Panc1 (cell line): ENCODE data around the gene COL23A1. TPM values are rescaled to one million over a fixed set of nuclear protein-coding genes. Genes with fewer than 3 reads are reported as not detected.
A peak's percentile ranks its signal among the peaks of the same experiment; 100 is the strongest.

Experiments
- ATAC-seq: fragments of 200-7000 bp; cut with Tn5 transposase; 2 replicates; pipeline ENCODE4 v1.9.1; 2020; ENCODE audit warnings: mild to moderate bottlenecking, moderate library complexity
- BruUV-seq: library from RNA; stranded (reverse); fragments of 400-500 nt; replicated peaks from 2 replicates; lab custom pipeline; 2021; lab: Mats Ljungman, UMichigan
- CTCF ChIA-PET: fragments of 300-600 bp; sonication (Branson Sonifier 250); formaldehyde crosslinking; loops from one replicate; lab custom pipeline; 2022; ENCODE audit warnings: antibody characterized with exemption; lab: Charles Lee
- POLR2A ChIA-PET: fragments of 300-600 bp; sonication (Branson Sonifier 250); formaldehyde crosslinking; loops from one replicate; lab custom pipeline; 2022; ENCODE audit warnings: antibody characterized with exemption; lab: Charles Lee
- DNase-seq: peaks from one replicate; pipeline ENCODE4 v3.0.0-alpha.2; 2010; ENCODE audit warnings: low read depth, low spot score
- H3K27ac ChIP-seq: 2 replicates; pipeline ENCODE4 v1.5.1; 2011; ENCODE audit warnings: mild to moderate bottlenecking, low read length, inconsistent platforms
- H3K27me3 ChIP-seq: fragments of 200-500 bp; sonication (Bioruptor generic); 2 replicates; pipeline ENCODE4 v1.6.0; 2014; ENCODE audit warnings: low read length, inconsistent platforms; ENCODE audit not compliant: control insufficient read depth, insufficient read depth
- H3K36me3 ChIP-seq: fragments of 200-500 bp; sonication (Bioruptor generic); 2 replicates; pipeline ENCODE4 v1.5.1; 2014; ENCODE audit warnings: inconsistent platforms, mild to moderate bottlenecking, low read length, moderate library complexity; ENCODE audit not compliant: control insufficient read depth, insufficient read depth
- H3K4me1 ChIP-seq: 2 replicates; pipeline ENCODE4 v1.5.1; 2011; ENCODE audit warnings: inconsistent platforms, mild to moderate bottlenecking, low read length, moderate library complexity; ENCODE audit not compliant: control insufficient read depth, insufficient read depth
- H3K4me3 ChIP-seq, 2 experiments: 2 replicates each; pipeline ENCODE4 v1.5.1; 2011 to 2012; ENCODE audit warnings: low read depth in 2 of 2, low read length in 2 of 2, mild to moderate bottlenecking in 2 of 2, inconsistent platforms in 1 of 2, moderate library complexity in 1 of 2
- H3K9me3 ChIP-seq: fragments of 200-500 bp; sonication (Bioruptor generic); 2 replicates; pipeline ENCODE4 v1.5.1; 2014; ENCODE audit warnings: low read depth, mild to moderate bottlenecking, inconsistent platforms, low read length, moderate library complexity; ENCODE audit not compliant: control insufficient read depth, insufficient read depth
- POLR2AphosphoS5 ChIP-seq: IDR thresholded peaks from 2 replicates; pipeline ENCODE4 v1.6.1; 2012; ENCODE audit warnings: mild to moderate bottlenecking, low read depth, low read length, moderate library complexity
- REST ChIP-seq, 2 experiments: IDR thresholded peaks; 2 replicates each; pipeline ENCODE4 v1.6.1; 2011 to 2012; ENCODE audit warnings: low read depth in 2 of 2, control low read depth in 1 of 2, low read length in 1 of 2, mild to moderate bottlenecking in 1 of 2, moderate library complexity in 1 of 2; ENCODE audit not compliant: insufficient read depth in 1 of 2
- SIN3A ChIP-seq: IDR thresholded peaks from 2 replicates; pipeline ENCODE4 v1.6.1; 2012; ENCODE audit warnings: low read depth, mild to moderate bottlenecking, low read length, moderate library complexity, borderline replicate concordance; ENCODE audit not compliant: insufficient read depth
- TCF7L2 ChIP-seq: IDR thresholded peaks from 2 replicates; pipeline ENCODE4 v1.6.1; 2011; ENCODE audit warnings: mild to moderate bottlenecking, low read depth, low read length, inconsistent platforms
- in situ Hi-C: cut with HindIII; loops from 2 replicates; pipeline ENCODE4 v1.10.0; 2016; ENCODE audit warnings: low sequenced_read_pairs, low pct_unique_long_range_greater_than_20kb
- intact Hi-C: fragments of 100-400 bp; cut with micrococcal nuclease; formaldehyde crosslinking; loops from one replicate; pipeline ENCODE4 v1.10.0; 2022; ENCODE audit not compliant: unreplicated experiment
- total RNA-seq: library from RNA; stranded (reverse); gene quantifications from one replicate; pipeline ENCODE4 v1.2.1, GENCODE V29; 2021; ENCODE audit not compliant: unreplicated experiment
- TF ChIP-seq, protein P1 (sequence below): fragments of 450-650 bp; IDR thresholded peaks from 2 replicates; pipeline ENCODE4 v1.5.1; 2017; ENCODE audit warnings: mild to moderate bottlenecking

Gene COL23A1
- total RNA-seq, 1 experiment from 2014 or later: 0.05 TPM

DNA sequence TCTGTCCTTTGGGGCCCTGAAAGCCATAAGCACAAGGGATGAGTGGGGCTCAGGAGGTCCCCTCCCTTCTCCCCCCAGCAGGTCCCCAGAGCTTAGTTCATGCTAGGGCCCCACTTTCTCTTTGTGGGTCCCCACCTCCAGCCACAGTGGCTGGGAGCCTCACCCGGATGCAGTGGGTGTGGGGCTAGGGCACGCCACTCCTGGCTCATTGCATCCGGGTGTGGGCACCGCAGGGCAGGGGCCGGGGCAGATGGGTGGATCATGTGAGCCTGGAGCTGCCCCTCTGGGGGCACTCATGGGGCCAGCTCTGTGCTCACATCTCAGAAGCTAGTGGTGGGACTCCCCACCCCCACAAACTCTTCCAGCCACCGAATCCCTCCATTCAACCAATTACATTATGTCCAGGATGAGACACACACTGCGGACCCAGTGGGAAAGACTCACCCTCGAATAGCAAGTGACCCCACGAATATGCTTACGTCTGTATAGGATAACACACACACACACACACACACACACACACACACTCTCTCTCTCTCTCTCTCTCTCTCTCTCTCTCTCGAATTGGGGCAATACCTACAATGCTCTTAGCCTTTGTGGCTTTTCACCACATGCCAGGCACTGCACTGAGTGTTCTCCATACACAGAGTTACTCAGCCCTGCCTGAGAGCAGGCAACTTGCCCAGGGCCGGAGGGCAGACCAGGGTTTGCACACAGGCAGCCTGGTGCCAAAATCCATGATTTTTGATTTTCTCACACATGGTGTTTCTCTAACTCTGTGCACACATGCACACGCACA is 340.8 kb downstream of the COL23A1 start:
- in situ Hi-C loops: no loop called here
- CTCF ChIA-PET: no interaction called here
- TF ChIP-seq REST (IDR thresholded peaks at IDR 0.05; ENCODE audit: insufficient read depth in 1 of 2, low read depth in 2 of 2, low read length in 1 of 2): no peak
- no peak for TF ChIP-seq SIN3A
- TF ChIP-seq POLR2AphosphoS5: no peak
- TF ChIP-seq, protein P1, sequence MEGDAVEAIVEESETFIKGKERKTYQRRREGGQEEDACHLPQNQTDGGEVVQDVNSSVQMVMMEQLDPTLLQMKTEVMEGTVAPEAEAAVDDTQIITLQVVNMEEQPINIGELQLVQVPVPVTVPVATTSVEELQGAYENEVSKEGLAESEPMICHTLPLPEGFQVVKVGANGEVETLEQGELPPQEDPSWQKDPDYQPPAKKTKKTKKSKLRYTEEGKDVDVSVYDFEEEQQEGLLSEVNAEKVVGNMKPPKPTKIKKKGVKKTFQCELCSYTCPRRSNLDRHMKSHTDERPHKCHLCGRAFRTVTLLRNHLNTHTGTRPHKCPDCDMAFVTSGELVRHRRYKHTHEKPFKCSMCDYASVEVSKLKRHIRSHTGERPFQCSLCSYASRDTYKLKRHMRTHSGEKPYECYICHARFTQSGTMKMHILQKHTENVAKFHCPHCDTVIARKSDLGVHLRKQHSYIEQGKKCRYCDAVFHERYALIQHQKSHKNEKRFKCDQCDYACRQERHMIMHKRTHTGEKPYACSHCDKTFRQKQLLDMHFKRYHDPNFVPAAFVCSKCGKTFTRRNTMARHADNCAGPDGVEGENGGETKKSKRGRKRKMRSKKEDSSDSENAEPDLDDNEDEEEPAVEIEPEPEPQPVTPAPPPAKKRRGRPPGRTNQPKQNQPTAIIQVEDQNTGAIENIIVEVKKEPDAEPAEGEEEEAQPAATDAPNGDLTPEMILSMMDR: no peak
- no peak for TF ChIP-seq TCF7L2
- ATAC-seq: peak; percentile 56; the same call in 1 of the 2 replicates
- no peak for DNase-seq
- intact Hi-C loops: no loop called here
- BruUV-seq: no TSS peak
- Histone ChIP-seq H3K36me3 (no peaks in the 10 kb centered on the region), H3K27me3 (no peaks in the 10 kb centered on the region), H3K4me1 (no peaks in the 10 kb centered on the region), H3K4me3 (no peak overlapping the region), H3K27ac (no peak overlapping the region), H3K9me3 (no peaks in the 10 kb centered on the region)
- POLR2A ChIA-PET: interaction anchor here (0.6 kb wide), 1 partner anchor 21 kb away, joined by 4 read pairs; no protein-coding TSS in a partner anchor

GRCh38 chr5:178248750-178249149 is 341.4 kb downstream of the COL23A1 start:
- POLR2A ChIA-PET: no interaction called here
- Histone ChIP-seq H3K9me3 (no peaks in the 10 kb centered on the region), H3K27me3 (no peaks in the 10 kb centered on the region), H3K4me3 (no peak overlapping the region), H3K27ac (no peak overlapping the region), H3K4me1 (no peaks in the 10 kb centered on the region), H3K36me3 (no peaks in the 10 kb centered on the region)
- no TSS peak for BruUV-seq
- DNase-seq: no peak
- intact Hi-C loops: no loop called here
- no peak for ATAC-seq
- CTCF ChIA-PET: no interaction called here
- no peak for TF ChIP-seq REST (IDR thresholded peaks at IDR 0.05; ENCODE audit: insufficient read depth in 1 of 2, low read depth in 2 of 2, low read length in 1 of 2)
- TF ChIP-seq TCF7L2: no peak
- in situ Hi-C loops: no loop called here
